ENCODE data around the gene KCNE5. TPM values are rescaled to one million over a fixed set of nuclear protein-coding genes. Genes with fewer than 3 reads are reported as not detected.
"Not testable (repeated sequence)": the region's sequence is repeated elsewhere in the genome, so short reads cannot be mapped to it uniquely, and the experiment has no call there.

The KCNE5 gene
- total RNA-seq, 2 donors from 2014 or later, result not detected

DNA sequence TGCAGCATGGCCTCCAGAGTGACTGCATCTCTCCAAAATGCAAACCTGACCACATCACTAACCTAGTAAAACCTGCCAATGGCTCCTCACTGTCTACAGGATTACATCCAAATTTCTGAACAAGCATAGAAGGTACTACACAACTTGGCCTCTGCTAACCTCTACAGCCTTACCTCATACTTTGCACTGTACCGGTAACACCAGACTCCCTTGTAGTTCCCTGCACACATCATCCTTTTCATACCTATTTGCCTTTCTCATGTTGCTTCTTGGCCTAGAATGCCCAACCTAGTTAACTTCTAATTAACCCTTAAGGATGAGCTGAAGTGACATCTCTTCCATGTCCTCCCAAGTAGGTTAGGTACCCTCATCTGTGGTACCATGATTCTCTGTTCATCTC is 33.4 kb upstream of the KCNE5 start:
- Histone ChIP-seq H3K9me3 (no peaks in the 10 kb centered on the region), H3K27ac (no peak overlapping the region), H3K4me1 (no peaks in the 10 kb centered on the region), H3K36me3 (no peaks in the 10 kb centered on the region), H3K9ac (ENCODE audit: low read depth in 2 of 2, low read length in 2 of 2) (no peak overlapping the region), H3K27me3 (no peaks in the 10 kb centered on the region), H3K4me3 (no peak overlapping the region)
- no peak for DNase-seq
- TF ChIP-seq, protein P1, sequence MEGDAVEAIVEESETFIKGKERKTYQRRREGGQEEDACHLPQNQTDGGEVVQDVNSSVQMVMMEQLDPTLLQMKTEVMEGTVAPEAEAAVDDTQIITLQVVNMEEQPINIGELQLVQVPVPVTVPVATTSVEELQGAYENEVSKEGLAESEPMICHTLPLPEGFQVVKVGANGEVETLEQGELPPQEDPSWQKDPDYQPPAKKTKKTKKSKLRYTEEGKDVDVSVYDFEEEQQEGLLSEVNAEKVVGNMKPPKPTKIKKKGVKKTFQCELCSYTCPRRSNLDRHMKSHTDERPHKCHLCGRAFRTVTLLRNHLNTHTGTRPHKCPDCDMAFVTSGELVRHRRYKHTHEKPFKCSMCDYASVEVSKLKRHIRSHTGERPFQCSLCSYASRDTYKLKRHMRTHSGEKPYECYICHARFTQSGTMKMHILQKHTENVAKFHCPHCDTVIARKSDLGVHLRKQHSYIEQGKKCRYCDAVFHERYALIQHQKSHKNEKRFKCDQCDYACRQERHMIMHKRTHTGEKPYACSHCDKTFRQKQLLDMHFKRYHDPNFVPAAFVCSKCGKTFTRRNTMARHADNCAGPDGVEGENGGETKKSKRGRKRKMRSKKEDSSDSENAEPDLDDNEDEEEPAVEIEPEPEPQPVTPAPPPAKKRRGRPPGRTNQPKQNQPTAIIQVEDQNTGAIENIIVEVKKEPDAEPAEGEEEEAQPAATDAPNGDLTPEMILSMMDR (IDR thresholded peaks at IDR 0.05), result no peak
- intact Hi-C loops (cut with DNase I), result no loop called here

GRCh38 chrX:109657364-109657763 is 32.4 kb upstream of the KCNE5 start:
- H3K4me1 ChIP-seq; H3K27me3 ChIP-seq; H3K27ac ChIP-seq; H3K9ac ChIP-seq (ENCODE audit: low read depth in 2 of 2, low read length in 2 of 2); intact Hi-C loops (cut with DNase I); H3K36me3 ChIP-seq; H3K9me3 ChIP-seq; DNase-seq; H3K4me3 ChIP-seq: not testable (repeated sequence)

GRCh38 chrX:109656774-109657173 is 31.8 kb upstream of the KCNE5 start:
- H3K27ac ChIP-seq, result no peak overlapping the region
- H3K9me3 ChIP-seq, result no peaks in the 10 kb centered on the region
- H3K4me1 ChIP-seq, result no peaks in the 10 kb centered on the region
- intact Hi-C loops (cut with DNase I), result no loop called here
- DNase-seq, result no peak
- TF ChIP-seq, protein P1 (IDR thresholded peaks at IDR 0.05), result no peak
- no peaks in the 10 kb centered on the region for H3K36me3 ChIP-seq
- no peak overlapping the region for H3K4me3 ChIP-seq
- H3K9ac ChIP-seq (ENCODE audit: low read depth in 2 of 2, low read length in 2 of 2), result no peak overlapping the region
- H3K27me3 ChIP-seq, result no peaks in the 10 kb centered on the region

DNA sequence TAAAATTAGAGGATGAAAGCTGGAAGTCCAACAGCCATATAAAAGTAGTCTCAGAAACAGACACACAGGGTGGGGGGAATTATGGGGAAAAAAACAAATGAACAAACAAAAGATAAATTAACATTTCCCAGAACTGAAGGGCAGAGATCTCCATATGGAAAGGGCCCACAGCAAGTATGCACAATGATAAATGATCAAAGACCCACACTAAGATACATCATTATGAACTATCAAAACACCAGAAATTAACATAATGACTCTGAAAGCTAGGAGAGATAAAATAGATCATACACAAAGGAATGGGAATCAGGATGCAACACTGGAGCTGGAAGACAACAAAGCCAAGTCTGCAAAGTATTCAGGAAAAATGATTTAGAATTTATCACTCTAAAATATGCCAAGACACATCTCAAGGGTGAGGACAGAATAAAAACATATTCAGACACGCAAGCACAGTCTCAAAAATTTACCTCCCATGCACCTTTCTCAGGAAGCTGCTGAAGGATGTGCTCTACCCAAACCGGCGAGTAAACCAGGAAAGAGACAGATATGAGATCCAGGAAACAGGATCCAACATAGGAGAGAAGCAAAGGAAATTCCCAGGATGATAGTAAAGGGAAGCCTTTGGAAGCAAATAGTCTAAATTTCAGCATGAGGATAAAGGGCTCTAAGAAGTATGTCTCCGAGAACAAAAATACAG is 30.7 kb upstream of the KCNE5 start:
- Histone ChIP-seq H3K9me3 (no peaks in the 10 kb centered on the region), H3K27me3 (no peaks in the 10 kb centered on the region), H3K9ac (ENCODE audit: low read depth in 2 of 2, low read length in 2 of 2) (no peak overlapping the region), H3K27ac (no peak overlapping the region), H3K4me3 (no peak overlapping the region), H3K4me1 (no peaks in the 10 kb centered on the region), H3K36me3 (no peaks in the 10 kb centered on the region)
- TF ChIP-seq, protein P1 (IDR thresholded peaks at IDR 0.05), result no peak
- no peak for DNase-seq
- intact Hi-C loops (cut with DNase I), result no loop called here

- no peak for DNase-seq
- TF ChIP-seq, protein P1 (IDR thresholded peaks at IDR 0.05), result no peak
- Histone ChIP-seq H3K9ac (ENCODE audit: low read depth in 2 of 2, low read length in 2 of 2) (no peak overlapping the region), H3K4me1 (no peaks in the 10 kb centered on the region), H3K4me3 (no peak overlapping the region), H3K27me3 (no peaks in the 10 kb centered on the region), H3K27ac (no peak overlapping the region), H3K9me3 (no peaks in the 10 kb centered on the region), H3K36me3 (no peaks in the 10 kb centered on the region)
- intact Hi-C loops (cut with DNase I), result no loop called here
Measured at GRCh38 chrX:109654516-109655109, 29.6 kb upstream of the KCNE5 start.

GRCh38 chrX:109644671-109645070 is 19.7 kb upstream of the KCNE5 start:
- DNase-seq; H3K4me3 ChIP-seq; H3K9me3 ChIP-seq; H3K36me3 ChIP-seq; H3K27ac ChIP-seq; H3K4me1 ChIP-seq; intact Hi-C loops (cut with DNase I); H3K27me3 ChIP-seq; H3K9ac ChIP-seq (ENCODE audit: low read depth in 2 of 2, low read length in 2 of 2): not testable (repeated sequence)
